GM18873 (cell line): ENCODE measurements around the gene F5.

Experiments
- ATAC-seq: cut with Tn5 transposase; IDR thresholded peaks from one replicate; pipeline ENCODE4 v1.9.1; 2021; ENCODE audit warnings: mild to moderate bottlenecking, moderate library complexity, moderate number of reproducible peaks; ENCODE audit not compliant: unreplicated experiment, low FRiP score

The F5 gene

GRCh38 chr1:169586395-169587255 lies at the start of gene F5:
Gene F5, minus strand, starts transcription at chr1:169586481. Its CDS starts 95 bp downstream, at chr1:169586386.
- ATAC-seq = no peak

- no peak for ATAC-seq
Observed at GRCh38 chr1:169634877-169635276, 48.6 kb upstream of the F5 start.

GRCh38 chr1:169634145-169634544 lies 47.9 kb upstream of the F5 start:
- ATAC-seq = no peak

GRCh38 chr1:169631249-169631648 lies 45.0 kb upstream of the F5 start:
- ATAC-seq = no peak

- ATAC-seq = no peak
Observed at GRCh38 chr1:169630006-169630405, 43.7 kb upstream of the F5 start, which contains the start of gene SELP. Gene SELP, minus strand, starts transcription at chr1:169630124. Its CDS starts 50 bp downstream, at chr1:169630074.

- ATAC-seq = no peak
Observed at GRCh38 chr1:169624912-169625311, 38.6 kb upstream of the F5 start.

- ATAC-seq = no peak
Observed at GRCh38 chr1:169624122-169624521, 37.8 kb upstream of the F5 start.

GRCh38 chr1:169623132-169623926 lies 37.0 kb upstream of the F5 start:
- ATAC-seq = no peak

- no peak for ATAC-seq
Observed at GRCh38 chr1:169620565-169620964, 34.3 kb upstream of the F5 start.

- no peak for ATAC-seq
Observed at GRCh38 chr1:169618367-169618766, 32.1 kb upstream of the F5 start.

GRCh38 chr1:169615803-169616202 lies 29.5 kb upstream of the F5 start:
- no peak for ATAC-seq

GRCh38 chr1:169610858-169611257 lies 24.6 kb upstream of the F5 start:
- ATAC-seq = no peak

GRCh38 chr1:169610108-169610507 lies 23.8 kb upstream of the F5 start:
- no peak for ATAC-seq

- ATAC-seq = no peak
Observed at GRCh38 chr1:169608226-169608625, 21.9 kb upstream of the F5 start.

GRCh38 chr1:169604781-169605560 lies 18.7 kb upstream of the F5 start:
- ATAC-seq = no peak

- ATAC-seq = no peak
Observed at GRCh38 chr1:169601096-169601881, 15.0 kb upstream of the F5 start.

- no peak for ATAC-seq
Observed at GRCh38 chr1:169595764-169596711, 9.8 kb upstream of the F5 start.

- ATAC-seq = no peak
Observed at GRCh38 chr1:169594391-169594790, 8.1 kb upstream of the F5 start.

- no peak for ATAC-seq
Observed at GRCh38 chr1:169590932-169591331, 4.7 kb upstream of the F5 start.
